T follicular helper cell (primary cell): Measurements from ENCODE around the gene AP5Z1.
A peak's percentile ranks its signal among the peaks of the same experiment; 100 is the strongest.
"Not testable (repeated sequence)": the region's sequence is repeated elsewhere in the genome, so short reads cannot be mapped to it uniquely, and the experiment has no call there.

Experiments used
- DNase-seq: peaks from one replicate; pipeline ENCODE4 v3.0.0-alpha.2; 2020; ENCODE audit warnings: low read depth

AP5Z1 gene

DNA sequence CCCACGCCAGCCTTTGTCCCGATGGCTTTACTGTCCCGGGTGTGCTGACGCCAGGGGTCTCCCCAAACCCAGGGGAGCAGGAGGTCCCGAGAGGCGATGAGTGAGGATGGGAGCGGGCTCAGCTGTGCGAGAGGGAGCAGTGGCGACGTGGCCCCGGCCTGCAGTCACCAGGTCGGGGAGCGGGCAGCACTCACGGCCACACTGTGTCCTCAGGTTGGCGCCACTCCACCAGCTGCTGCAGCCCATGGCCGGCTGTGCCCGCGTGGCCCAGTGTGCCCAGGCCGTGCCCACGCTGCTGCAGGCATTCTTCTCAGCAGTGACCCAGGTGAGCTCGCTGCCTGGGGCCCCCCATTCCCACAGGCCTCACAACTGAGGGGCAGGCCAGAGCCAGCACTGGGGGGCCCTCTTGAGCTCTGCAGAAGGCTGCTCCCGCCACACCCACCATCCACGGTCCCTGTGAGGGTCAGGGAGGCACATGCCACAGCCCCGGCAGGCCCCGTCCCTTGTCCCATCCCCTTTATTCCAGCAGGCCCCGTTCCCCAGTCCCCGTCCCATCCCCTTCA, 13.3 kb downstream of the AP5Z1 start:
- DNase-seq, result no peak

DNA sequence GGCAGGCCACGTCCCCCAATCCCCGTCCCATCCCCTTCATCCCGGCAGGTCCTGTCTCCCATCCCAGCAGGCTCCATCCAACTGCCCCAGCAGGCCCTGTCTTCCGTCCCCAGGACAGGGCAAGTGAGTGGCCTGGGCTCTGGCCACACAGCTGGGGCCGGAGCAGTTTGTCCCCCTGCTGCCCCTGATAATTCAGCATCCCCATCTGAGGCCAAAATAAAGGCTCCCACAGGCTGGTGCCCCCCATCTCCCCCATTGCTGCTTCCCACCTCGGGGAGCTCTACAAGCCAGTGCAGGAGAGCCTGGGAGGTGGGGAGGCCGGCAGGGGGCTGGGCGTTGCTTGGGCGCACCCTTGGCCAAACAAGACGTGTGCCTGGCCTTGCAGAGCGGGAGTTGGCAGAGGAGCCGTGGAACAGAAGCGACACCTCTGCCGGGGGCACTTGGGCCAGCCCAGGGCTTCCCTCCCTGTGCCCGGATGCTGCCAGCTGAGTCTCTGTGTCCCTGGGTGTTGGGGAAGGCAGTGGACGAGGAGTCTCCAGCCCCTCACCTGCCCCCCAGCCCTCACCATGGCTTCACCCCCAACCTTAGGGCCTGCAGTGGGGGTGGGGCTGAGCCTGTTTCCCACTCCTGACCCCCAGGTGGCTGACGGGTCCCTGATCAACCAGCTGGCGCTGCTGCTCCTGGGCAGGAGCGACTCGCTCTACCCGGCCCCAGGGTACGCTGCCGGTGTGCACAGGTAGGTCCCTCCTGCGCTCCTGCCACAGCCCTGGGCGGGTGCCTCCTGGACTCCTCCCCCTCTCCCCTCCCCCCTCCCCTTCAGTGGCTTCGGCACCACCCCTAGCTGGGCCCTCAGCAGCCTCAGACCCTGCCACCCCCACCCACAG, 14.0 kb downstream of the AP5Z1 start:
- DNase-seq, result no peak

DNA sequence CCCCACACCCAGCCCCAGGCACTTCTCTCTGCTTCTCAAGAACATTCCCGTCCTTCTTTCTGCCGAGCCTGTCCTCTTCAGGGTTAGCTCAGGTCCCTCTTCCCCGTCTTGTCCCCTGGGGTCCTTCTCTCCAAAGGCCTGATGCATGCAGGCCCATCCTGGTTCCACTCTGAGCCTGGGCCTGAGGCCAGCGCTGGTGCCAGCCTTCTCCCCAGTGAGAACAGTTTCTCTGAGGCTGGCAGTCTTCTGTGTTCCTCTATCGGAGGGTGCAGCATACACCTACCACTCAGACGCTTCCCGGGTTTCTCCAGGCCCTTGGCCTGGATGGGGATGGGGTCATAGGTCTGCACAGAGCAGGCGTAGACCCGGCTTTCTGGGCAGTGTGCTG, 14.6 kb downstream of the AP5Z1 start:
- DNase-seq, result no peak

DNA sequence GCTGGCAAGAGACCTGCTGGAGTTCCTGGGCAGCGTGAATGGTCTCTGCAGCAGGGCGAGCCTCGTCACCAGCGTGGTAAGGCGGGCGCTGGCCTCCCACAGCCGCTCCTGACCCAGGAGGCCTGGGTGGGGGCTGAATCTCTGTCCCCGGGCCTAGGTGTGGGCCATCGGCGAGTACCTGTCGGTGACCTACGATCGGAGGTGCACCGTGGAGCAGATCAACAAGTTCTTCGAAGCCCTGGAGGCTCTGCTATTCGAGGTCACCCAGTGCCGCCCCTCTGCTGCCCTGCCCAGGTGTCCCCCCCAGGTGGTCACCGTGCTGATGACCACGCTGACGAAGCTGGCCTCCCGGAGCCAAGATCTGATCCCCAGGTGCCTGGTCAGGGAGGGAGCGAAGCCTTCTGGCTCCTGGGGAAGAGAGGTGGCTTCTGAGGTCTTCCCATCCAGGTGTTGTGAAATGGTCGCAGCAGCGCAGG, 15.1 kb downstream of the AP5Z1 start:
- DNase-seq, result no peak

DNA sequence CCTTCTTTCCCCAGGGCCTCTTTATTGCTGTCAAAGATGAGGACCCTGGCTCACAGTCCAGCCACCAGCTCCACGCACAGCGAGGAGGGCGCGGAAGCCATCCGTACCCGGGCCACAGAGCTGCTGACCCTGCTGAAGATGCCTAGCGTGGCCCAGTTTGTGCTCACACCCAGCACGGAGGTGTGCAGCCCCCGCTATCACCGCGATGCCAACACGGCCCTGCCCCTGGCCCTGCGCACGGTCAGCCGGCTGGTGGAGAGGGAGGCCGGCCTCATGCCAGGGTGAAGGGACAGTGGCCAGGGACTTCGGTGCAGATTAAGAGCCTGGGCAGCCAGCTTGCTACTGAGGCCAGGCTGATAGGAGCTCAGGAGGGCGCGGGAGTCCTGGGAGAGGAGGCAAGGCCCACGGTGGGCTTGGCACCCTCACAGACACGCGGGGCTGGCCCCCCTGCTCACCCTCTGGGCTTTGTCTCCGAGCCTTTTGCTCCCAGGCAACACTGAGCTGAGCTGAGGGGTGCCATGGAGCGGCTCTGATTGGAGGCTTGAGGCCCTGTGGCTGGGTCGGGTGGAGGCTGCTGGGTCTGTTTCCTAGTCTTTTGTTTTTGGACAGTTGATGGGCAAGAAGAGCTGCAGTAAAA, 15.8 kb downstream of the AP5Z1 start:
- no peak for DNase-seq

DNA sequence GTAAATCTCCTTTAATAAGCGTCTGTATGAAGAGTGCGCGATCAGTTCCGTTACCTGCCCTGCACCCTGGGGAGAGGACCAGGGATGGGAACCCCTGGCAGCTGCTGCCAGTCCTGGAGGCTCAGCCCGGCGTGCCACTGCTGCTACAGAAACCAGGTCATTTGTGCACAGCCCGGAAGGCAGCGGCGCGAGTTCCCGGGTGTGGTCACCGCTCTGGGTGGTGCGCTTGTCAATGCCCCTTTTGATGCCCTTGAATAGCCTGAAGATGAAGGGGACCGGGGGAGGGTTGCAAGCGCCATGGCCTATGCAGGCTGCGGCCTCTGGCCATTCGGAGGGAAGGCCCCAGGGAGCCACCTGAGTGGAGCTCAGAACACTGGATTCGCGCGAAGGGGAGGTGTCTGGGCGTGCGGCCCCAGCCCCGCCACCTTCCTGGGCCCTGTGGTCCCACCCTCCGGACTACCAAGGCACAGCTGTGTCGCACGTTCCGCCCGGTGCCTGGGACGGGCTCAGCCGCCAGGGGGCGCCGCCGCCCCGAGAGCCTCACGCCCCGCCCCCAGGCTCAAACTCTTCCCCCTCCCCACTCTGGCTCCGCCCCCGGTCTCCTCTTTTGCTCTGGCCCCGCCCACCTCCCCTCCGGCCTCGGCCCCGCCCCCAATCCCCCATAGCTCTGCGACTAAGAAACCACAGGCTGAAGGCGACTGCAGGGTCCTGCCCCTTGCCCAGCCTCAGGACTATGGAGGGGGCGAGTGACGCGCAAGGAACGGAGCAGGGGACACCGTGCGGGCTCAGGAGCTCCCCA, 16.5 kb downstream of the AP5Z1 start:
- peak; percentile 71 for DNase-seq

DNA sequence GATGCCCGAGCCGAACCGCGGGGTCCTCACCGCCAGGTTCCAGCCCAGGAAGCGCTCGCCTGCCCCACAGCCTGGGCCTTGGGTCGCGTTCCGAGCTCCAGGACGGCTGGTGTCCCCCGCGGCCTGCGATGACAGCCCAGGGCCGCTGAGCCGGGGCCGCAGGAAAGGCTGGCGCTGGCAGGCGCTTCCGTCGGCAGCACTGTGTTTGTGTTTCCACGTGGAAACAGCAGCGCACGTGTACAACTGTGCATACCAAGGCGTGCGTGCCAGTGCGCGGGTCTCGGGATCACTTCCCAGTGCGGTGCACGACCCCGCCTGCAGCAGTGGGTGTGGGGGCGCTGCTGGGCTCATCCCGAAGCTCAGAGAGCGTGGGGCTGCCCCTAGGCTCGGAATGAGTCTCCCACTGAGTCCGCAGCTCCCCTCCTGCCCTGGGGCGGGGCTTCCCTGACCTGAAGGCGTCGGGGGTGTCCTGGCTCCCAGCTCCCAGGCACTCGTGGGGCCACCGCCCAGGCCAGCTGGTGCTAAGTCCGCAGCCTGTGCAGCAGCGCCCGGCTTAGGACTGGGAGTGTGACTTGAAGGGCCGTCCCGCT, 17.2 kb downstream of the AP5Z1 start:
- no peak for DNase-seq

DNA sequence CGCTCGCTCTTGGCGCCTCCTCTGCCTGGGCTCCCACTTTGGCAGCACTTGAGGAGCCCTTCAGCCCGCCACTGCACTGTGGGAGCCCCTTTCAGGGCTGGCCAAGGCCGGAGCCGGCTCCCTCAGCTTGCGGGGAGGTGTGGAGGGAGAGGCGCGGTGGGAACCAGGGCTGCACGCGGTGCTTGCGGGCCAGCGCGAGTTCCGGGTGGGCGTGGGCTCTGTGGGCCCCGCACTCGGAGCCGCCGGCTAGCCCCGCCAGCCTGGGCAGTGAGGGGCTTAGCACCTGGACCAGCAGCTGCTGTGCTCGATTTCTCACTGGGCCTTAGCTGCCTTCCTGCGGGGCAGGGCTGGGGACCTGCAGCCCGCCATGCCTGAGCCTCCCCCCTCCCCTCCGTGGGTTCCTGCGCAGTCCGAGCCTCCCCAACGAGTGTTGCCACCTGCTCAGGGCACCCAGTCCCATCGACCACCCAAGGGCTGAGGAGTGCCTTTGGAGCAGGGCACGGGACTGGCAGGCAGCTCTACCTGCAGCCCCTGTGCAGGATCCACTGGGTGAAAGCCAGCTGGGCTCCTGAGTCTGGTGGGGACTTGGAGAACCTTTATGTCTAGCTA, 18.1 kb downstream of the AP5Z1 start:
- not testable (repeated sequence) for DNase-seq

DNA sequence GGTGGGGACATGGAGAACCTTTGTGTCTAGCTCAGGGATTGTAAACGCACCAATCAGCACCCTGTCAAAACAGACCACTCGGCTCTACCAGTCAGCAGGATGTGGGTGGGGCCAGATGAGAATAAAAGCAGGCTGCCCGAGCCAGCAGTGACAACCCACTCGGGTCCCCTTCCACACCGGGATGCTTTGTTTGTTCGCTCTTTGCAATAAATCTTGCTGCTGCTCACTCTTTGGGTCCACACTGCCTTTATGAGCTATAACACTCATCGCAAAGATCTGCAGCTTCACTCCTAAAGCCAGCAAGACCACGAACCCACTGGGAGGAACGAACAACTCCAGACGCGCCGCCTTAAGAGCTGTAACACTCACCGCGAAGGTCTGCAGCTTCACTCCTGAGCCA, 18.7 kb downstream of the AP5Z1 start:
- DNase-seq, result not testable (repeated sequence)

DNA sequence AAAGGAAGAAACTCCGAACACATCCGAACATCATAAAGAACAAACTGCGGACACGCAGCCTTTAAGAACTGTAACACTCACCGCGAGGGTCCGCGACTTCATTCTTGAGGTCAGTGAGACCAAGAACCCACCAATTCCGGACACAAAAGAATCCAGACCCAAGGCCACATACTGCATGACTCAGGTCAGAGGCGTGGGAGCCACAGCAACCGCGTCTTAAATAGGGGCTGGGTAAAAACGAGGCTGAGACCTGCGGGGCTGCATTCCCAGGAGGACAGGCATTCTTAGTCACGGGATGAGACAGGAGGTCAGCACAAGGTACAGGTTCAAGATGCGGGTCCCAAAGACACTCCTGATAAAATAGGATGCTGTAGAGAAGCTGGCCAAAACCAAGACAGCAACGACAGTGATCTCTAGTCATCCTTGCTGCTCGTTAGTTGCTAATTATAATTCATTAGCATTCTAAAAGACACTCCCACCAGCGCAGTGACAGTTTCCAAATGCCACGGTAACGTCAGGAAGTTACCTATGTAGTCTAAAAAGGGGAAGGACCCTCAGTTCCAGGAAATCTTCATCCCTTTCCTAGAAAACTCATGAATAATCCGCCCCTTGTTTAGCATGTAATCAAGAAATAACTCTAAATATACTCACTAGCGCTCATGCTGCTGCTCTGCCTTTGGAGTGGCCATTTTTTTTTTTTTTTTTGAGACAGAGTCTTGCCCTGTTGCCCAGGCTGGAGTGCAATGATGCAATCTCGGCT, 19.3 kb downstream of the AP5Z1 start:
- DNase-seq, result no peak

DNA sequence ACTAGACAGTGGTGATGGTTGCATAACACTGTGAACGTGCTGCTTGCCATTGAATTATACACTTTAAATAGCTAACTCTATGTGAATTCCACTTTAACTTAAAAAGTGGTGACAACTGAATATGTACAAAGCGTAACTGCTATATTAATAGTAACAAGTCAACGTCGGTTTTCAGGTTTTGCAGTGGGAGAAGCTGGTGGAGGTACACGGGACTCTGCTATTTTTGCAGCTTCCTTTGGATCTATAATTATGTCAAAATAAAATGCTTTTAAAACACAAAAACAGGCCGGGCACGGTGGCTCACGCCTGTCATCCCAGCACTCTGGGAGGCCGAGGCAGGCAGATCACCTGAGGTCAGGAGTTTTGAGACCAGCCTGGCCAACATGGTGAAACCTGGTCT, 21.0 kb downstream of the AP5Z1 start:
- no peak for DNase-seq

DNA sequence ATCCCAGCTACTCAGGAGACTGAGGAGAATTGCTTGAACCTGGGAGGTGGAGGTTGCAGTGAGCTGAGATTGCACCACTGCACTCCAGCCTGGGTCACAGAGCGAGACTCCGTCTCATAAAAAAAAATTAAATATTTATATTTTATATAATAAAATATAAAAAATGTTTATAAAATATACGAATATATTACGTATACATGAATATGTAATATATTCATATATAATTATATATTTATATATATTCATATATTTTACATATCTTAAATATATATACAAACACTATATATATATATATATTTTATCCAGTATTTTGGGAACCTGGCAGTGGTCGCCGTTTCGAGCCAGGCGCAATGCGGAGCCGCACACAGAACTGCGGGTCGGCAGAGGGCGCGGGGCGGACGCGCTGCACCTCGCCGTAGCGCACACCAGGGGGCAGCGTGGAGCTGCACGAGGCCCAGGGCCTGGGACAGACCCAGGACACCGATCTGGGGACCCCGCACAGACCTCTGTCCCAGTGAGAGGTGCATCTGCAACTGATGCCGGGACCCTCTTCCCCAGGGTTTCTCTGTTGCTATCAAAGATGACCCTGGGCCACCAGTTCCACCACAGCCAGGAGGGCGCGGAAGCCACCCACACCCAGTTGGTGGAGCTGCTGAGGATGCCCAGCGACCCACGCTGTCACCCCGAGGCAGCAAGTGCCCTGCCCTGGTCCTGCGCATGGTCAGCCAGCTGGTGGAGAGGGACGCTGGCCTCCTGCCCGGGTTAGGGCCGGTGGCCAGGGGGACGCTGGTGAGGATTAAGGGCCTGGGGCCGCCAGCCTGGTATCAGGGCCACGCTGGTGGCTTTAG, 22.7 kb downstream of the AP5Z1 start:
- DNase-seq, result peak; percentile 26

DNA sequence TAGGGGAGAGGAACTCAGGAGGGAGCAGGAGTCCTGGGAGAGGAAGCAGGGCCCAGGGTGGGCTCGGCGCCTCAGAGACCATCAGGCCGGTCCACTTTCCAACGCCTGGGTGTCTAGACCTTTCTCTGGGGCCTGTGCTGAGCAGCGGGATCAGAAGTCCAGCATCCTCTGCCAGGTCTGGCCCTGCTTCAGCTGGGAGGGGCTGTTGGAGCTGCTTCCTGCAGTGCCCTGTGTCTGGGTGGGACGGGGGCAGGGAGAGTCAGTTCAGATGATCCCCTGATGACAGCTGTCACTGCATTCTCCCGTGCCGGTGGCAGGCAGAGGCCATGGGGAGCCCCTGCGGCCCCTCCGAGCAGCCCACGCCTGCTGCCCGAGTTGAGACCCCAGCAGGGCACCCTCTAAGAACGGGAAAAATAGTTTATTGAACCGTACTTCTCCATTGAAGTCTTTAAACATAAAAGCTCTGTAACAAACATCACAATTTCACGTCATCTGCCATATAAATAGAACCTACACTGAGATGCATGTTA, 23.3 kb downstream of the AP5Z1 start:
- no peak for DNase-seq

DNA sequence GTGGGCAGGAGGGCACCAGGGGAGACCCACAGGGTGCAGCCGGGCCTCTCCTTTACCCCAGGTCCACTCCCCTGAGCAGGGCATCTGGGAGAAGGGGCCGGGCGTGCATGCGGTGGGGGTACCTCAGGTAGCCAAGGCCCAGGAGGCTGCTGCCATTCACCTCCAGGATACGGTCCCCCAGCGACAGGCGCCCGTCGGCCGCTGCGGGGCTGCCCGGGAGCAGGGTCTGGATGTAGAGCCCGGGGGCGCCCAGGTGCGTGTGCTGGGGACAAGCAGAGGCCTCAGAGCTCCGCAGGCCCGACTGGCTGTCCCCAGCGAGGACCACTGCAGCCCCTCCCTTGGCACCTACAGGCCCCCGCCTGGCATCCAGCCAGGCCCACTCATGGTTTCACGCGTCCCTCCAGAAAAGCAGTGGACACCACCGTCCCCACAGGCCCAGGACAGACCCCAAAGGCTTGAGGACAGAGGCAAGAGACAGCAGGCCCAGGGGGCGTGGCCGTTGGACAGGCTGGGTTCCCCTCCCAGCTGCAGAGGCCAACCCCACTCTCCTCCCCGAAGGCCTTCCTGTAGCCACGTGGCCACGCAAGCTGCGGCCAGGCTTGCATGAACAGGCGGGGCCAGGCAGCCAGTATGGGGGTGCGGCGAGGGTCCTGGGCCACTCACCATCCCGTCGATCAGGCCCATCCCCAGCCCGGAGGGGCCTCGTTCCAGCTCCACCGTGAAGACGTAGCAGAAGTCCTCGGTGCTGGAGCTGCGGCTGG, 24.3 kb downstream of the AP5Z1 start:
- DNase-seq, result no peak

DNA sequence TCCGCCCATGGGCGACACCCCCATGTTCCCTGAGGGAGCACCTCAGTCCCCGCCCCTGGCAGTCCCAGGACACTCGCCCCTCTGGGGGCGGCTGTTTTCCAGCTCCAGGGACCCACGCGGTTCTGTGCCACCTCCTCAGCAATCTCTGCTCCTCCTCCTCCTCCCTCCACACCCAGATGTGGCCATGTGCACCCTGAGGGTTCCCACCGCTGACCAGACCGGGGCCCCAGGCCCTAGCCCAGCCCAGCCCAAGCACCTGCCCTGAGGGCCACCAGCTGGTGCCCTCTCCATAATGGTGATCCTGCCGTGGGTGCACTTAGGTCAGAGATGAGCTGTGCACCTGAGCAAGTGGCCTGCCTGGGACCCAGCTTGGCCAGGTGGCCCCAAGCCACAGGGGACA, 25.1 kb downstream of the AP5Z1 start:
- DNase-seq, result no peak

DNA sequence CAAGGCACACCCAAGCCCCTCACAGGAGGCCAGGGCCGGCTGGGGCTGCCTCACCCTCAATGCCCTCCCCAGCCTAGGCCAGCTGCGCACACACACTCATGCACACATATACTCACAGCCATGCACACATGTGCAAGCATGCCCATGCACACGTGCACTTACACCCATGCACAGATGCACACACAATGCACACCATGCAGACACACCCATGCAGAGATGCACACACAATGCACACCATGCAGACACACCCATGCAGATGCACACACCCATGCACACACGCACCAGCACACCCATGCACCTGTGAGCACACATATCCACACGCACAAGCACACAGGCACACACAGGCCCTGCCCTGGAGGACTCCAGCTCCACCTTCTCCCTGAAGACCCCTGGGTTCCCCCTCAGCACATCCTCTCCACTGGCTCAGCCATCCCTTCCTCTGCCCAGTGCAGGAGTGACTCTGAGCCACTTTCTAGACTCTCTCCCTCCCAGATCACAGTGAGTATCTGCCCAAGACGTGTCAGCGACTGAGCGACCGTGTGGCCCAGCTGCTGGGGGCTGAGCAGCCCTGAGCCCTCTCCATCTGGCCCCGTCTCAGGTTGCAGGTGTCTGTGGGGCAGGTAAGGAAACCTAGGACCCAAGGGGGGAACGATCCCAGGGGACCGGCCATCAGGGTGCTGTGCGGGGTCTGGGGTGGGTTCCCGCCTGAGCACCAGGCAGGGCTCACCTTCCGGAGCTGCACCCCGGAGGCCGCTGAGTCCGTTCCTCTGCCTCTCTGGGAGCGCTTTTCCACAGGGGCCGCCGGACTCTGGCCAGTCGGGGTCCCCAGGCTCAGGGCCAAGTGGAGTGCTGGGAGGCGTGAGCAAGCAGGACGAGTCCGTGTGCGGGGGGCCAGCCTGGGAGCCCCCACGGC, 25.8 kb downstream of the AP5Z1 start:
- DNase-seq, result no peak

DNA sequence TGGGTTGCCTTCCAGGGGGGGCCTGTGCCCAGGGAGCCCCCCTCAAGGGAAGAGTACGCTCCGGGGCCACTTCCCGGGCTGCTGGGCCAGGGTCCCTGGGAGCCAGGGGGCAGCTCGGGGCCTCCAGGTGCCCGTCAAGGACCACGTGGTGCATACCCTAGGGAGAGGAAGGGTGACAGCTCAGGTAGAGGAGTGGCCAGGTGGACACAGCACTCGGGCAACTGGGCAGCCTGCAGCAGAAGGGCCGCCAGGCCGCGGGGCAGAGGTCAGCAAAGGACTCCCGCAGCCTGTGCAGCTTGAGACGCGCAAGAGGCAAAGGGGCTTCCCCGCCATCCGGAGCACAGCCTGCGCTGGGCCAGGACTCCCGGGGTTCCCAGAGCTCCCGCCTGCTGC, 26.4 kb downstream of the AP5Z1 start:
- no peak for DNase-seq

DNA sequence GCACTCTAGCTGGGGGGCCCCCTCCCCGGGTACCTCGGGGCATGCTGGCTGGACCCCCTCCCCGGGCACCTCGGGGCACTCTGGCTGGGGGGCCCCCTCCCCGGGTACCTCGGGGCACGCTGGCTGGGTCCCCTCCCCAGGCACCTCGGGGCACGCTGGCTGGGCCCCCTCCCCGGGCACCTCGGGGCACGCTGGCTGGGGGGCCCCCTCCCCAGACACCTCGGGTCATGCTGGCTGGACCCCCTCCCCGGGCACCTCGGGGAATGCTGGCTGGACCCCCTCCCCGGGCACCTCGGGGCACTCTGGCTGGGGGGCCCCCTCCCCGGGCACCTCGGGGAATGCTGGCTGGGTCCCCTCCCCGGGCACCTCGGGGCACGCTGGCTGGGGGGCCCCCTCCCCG, 27.2 kb downstream of the AP5Z1 start:
- DNase-seq, result not testable (repeated sequence)
